ENCODE results near the gene CRYL1. TPM values are rescaled to one million over a fixed set of nuclear protein-coding genes. Genes with fewer than 3 reads are reported as not detected.

The CRYL1 gene
- total and polyA plus RNA-seq, 2 of the 4 experiments (the other 2 are of a cell fraction): 11.7 to 16.4 TPM

DNA sequence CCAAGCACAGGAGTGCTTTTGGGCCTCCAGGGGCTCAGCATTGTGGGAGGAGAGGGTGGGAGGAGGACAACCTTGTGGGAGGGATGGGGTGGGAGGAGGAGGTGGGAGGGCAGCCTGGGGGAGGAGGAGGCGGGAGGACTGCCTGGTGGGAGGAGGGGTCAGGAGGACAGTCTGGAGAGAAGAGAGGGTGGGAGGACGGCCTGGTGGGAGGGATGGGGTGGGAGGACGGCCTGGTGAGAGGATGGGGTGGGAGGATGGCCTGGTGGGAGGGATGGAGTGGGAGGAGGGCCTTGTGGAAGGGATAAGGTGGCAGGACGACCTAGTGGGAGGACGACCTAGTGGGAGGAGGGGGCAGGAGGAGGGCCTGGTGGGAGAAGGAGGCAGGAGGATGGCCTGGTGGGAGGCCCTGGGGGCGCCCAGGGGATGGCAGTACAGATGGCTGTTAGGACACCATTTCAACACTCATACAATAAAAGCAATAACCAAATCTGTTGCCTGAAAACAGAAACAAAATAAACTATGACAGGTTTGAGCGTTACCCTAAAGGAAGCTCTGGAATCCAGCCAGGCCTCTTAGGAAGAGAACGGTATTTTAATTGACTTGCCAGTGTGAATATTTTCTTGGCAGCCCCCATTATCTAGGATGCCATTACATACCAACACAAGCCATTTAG is 63.7 kb downstream of the CRYL1 start:
- Histone ChIP-seq H3K4me3 (ENCODE audit: insufficient read depth, low read depth, low read length) (no peak overlapping the region), H2BK120ac (ENCODE audit: low read depth, low read length) (no peak overlapping the region), H3K4me1 (ENCODE audit: control insufficient read depth, insufficient read depth, low read length) (peaks cover 6% of the 10 kb centered on the region; the same call in 1 of the 2 replicates), H3K9me1 (ENCODE audit: insufficient read depth, low read length) (peaks cover 7% of the 10 kb centered on the region), H3K36me3 (ENCODE audit: control insufficient read depth, insufficient read depth, low read length) (no peaks in the 10 kb centered on the region), H3K9ac (ENCODE audit: low read depth, low read length) (no peak overlapping the region), H2BK15ac (ENCODE audit: low read depth, low read length) (no peak overlapping the region), H2AK5ac (ENCODE audit: low read depth, low read length) (no peak overlapping the region), H4K91ac (ENCODE audit: insufficient read depth, low read depth, low read length) (no peak overlapping the region), H2BK5ac (ENCODE audit: low read depth, low read length, poor library complexity, severe bottlenecking) (no peak overlapping the region), H3K79me1 (ENCODE audit: low read depth in 1 of 2, low read length in 2 of 2) (no peaks in the 10 kb centered on the region), H3K9me3 (ENCODE audit: control insufficient read depth, insufficient read depth, low read length) (no peaks in the 10 kb centered on the region), H2BK20ac (ENCODE audit: low read depth, low read length) (no peak overlapping the region), H2AK9ac (replicated peaks; ENCODE audit: low read depth, low read length, poor library complexity) (no peak overlapping the region), H4K8ac (ENCODE audit: low read depth in 2 of 2, low read length in 2 of 2) (no peak overlapping the region), H3K23ac (ENCODE audit: low read depth, low read length) (no peak overlapping the region; the same call in 1 of the 2 replicates), H3K18ac (ENCODE audit: low read depth, low read length) (no peak overlapping the region), H3K27ac (ENCODE audit: insufficient read depth, low read length) (no peak overlapping the region), H3K14ac (replicated peaks; ENCODE audit: low read depth, low read length) (peak overlapping the region; percentile 48; the same call in 1 of the 2 replicates), H4K5ac (ENCODE audit: low read depth, low read length) (no peak overlapping the region), H3K56ac (ENCODE audit: extremely low read depth, insufficient read depth, low read length) (no peak overlapping the region), H3K27me3 (ENCODE audit: control insufficient read depth, insufficient read depth, low read length) (no peaks in the 10 kb centered on the region), H3K4me2 (ENCODE audit: low read depth, low read length) (no peak overlapping the region), H3K4ac (ENCODE audit: low read depth, low read length) (no peak overlapping the region), H4K20me1 (ENCODE audit: insufficient read depth, low read length) (no peaks in the 10 kb centered on the region), H2AFZ (replicated peaks; ENCODE audit: low read length, poor library complexity) (peak overlapping the region; percentile 54)
- WGBS, 2 experiments (ENCODE audit: extremely low coverage in 2 of 2, insufficient read length in 1 of 2): 90% methylated on average over 2 of the region's 8 CpGs; no CpG with 5 or more reads in 1 of the 2 experiments
- intact Hi-C loops (cut with micrococcal nuclease) (loop anchor here (10.0 kb wide), 1 partner anchor 107 kb away; no protein-coding TSS in a partner anchor), dilution Hi-C loops (cut with HindIII; ENCODE audit: low sequenced_read_pairs, unreplicated experiment) (no loop called here), in situ Hi-C loops (cut with MboI; ENCODE audit: low sequenced_read_pairs) (no loop called here)
- ATAC-seq (ENCODE audit: low read depth) (no peak), DNase-seq (no peak)
- no TSS peak for BruUV-seq (replicated peaks)
- TF ChIP-seq RAD21 (IDR thresholded peaks at IDR 0.05; ENCODE audit: low read length) (no peak), ELK1 (IDR thresholded peaks at IDR 0.05; ENCODE audit: borderline replicate concordance, low read depth, low read length) (no peak), POLR2A (IDR thresholded peaks at IDR 0.05; ENCODE audit: low read depth, low read length) (no peak), NFE2L2 (IDR thresholded peaks at IDR 0.05; ENCODE audit: low read depth, low read length) (no peak), RFX5 (IDR thresholded peaks at IDR 0.05; ENCODE audit: low read depth, low read length) (no peak), RCOR1 (IDR thresholded peaks at IDR 0.05; ENCODE audit: insufficient replicate concordance, low read length) (no peak), SMC3 (IDR thresholded peaks at IDR 0.05; ENCODE audit: low read depth, low read length) (no peak), CEBPB (IDR thresholded peaks at IDR 0.05; ENCODE audit: low read depth, low read length) (no peak), MAZ (IDR thresholded peaks at IDR 0.05; ENCODE audit: borderline replicate concordance, low read depth, low read length) (no peak), CHD1 (IDR thresholded peaks at IDR 0.05; ENCODE audit: low read depth, low read length) (no peak)
- TF ChIP-seq, protein P1, sequence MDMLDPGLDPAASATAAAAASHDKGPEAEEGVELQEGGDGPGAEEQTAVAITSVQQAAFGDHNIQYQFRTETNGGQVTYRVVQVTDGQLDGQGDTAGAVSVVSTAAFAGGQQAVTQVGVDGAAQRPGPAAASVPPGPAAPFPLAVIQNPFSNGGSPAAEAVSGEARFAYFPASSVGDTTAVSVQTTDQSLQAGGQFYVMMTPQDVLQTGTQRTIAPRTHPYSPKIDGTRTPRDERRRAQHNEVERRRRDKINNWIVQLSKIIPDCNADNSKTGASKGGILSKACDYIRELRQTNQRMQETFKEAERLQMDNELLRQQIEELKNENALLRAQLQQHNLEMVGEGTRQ (IDR thresholded peaks at IDR 0.05; ENCODE audit: low read depth, low read length): no peak
- CTCF ChIA-PET: interaction anchor here (0.6 kb wide), 1 partner anchor 265 kb away, joined by 4 read pairs; no protein-coding TSS in a partner anchor
- POLR2A ChIA-PET (ENCODE audit: unreplicated experiment): interaction anchor here (0.7 kb wide), 1 partner anchor 45 kb away, joined by 8 read pairs; no protein-coding TSS in a partner anchor
